ENCODE results near the gene FOXJ3. TPM values are rescaled to one million over a fixed set of nuclear protein-coding genes. Genes with fewer than 3 reads are reported as not detected.

FOXJ3 gene
- 10 to 100 TPM; 18.6 to 25.5 (median 22.5) TPM for total RNA-seq
- polyA plus RNA-seq: 10 to 100 TPM in 1 of 2 donors, 1 to 10 TPM in 1; 6.8 to 14.4 TPM

- Histone ChIP-seq H3K4me1 (peaks cover 31 to 42% (median 41%) of the 10 kb centered on the region in 3 donors), H3K27me3 (no peaks in the 10 kb centered on the region), H3K27ac (peak within 1 kb of the TSS; percentile 81 to 96 (median 90)), H3K9me3 (no peaks in the 10 kb centered on the region), H3K4me3 (peak within 1 kb of the TSS; percentile 84 to 99 (median 96)), H3K36me3 (no peaks in the 10 kb centered on the region)
- intact Hi-C loops (cut with DNase I): loop anchor here in 1 of 3 donors (10.0 kb wide), 1 partner anchor 160 kb away; no protein-coding TSS in a partner anchor
- DNase-seq (peak; percentile 90 to 95 (median 93)), ATAC-seq (peak; percentile 88 to 94 (median 92)), FAIRE-seq (no peak)
- TF ChIP-seq CTCF (IDR thresholded peaks at IDR 0.05): no peak
- 0 to 1% methylated on average over 65 to 79 of the region's 79 CpGs for WGBS, 2 donors
These were observed at the start of gene FOXJ3 for GRCh38 chr1:42335050-42335808. Gene FOXJ3 (minus strand): TSS chr1:42335235. CDS start chr1:42311093, 24,142 bp downstream.

DNA sequence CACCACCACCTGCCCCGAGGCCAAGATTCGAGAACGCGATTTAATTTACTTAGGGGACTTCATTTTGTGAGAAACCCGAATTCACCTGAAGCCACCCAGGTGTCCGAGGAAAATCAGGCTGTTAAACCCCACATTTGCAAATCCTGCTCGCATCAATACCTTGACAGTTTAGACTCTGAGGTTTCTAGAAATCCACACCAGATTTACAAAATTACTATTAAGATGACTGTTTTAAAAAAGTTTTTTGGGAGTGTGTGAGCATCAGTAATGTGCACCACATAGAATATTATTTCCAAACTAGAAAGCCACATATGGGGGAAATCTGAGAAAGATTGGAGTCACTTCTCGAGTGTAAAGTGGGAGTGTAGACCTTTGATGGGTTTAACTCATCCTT, 46.2 kb upstream of the FOXJ3 start:
- FAIRE-seq (no peak), ATAC-seq (no peak), DNase-seq (no peak)
- Histone ChIP-seq H3K36me3 (no peaks in the 10 kb centered on the region), H3K4me1 (peaks cover 0 to 5% (median 5%) of the 10 kb centered on the region in 3 donors), H3K27me3 (no peaks in the 10 kb centered on the region), H3K9me3 (no peaks in the 10 kb centered on the region), H3K27ac (no peak overlapping the region), H3K4me3 (peak overlapping the region; percentile 46 to 75 (median 64))
- intact Hi-C loops (cut with DNase I): no loop called here
- TF ChIP-seq CTCF (IDR thresholded peaks at IDR 0.05): no peak
- WGBS, 2 donors: 14 to 15% methylated on average over 8 of the region's 8 CpGs

DNA sequence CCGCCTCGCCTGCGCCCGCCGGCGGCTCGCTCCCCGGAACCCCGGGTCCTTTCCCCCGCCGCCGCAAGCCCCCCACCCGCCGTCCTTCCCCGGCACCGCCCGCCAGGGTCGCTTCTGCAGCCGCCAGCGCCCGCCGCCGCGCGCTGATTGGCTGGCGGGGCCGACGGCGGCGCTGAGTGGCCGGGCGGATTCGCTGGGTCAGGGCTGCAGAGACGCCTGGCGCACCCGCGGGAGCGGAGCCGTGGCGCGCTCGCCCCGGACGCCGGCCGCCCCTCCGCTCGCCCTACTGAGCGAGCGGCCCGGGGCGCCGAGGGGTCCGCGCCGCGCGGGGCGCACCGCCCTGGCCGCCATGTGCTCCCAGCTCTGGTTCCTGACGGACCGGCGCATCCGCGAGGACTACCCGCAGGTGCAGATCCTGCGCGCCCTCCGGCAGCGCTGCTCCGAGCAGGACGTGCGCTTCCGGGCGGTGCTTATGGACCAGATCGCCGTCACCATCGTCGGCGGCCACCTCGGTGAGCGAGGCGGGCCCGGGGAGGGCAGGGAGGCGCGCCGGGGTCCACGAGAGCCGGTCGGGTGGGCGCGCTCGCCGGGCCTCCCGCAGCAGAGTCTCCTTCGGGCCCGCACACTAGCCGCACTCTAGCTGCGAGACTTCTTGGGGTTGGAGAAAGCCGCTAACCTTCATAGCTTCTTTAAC, 45.7 kb upstream of the FOXJ3 start, which contains the start of gene RIMKLA:
TSS of gene RIMKLA (plus strand) at position 207 of the 694 bp plus-strand sequence. CDS start at position 350, 143 bp downstream.
- DNase-seq: peak; percentile 61 to 88 (median 64)
- ATAC-seq: peak; percentile 95 to 98 (median 96)
- peaks cover 0 to 5% (median 5%) of the 10 kb centered on the region in 3 donors for H3K4me1 ChIP-seq
- FAIRE-seq: no peak
- intact Hi-C loops (cut with DNase I): no loop called here
- no peaks in the 10 kb centered on the region for H3K27me3 ChIP-seq
- H3K9me3 ChIP-seq: no peaks in the 10 kb centered on the region
- H3K36me3 ChIP-seq: no peaks in the 10 kb centered on the region
- WGBS, 2 donors: 0 to 1% methylated on average over 47 to 101 of the region's 101 CpGs
- TF ChIP-seq CTCF (IDR thresholded peaks at IDR 0.05): no peak
- H3K4me3 ChIP-seq: peak within 1 kb of the TSS; percentile 46 to 75 (median 64)
- H3K27ac ChIP-seq: no peak within 1 kb of the TSS

DNA sequence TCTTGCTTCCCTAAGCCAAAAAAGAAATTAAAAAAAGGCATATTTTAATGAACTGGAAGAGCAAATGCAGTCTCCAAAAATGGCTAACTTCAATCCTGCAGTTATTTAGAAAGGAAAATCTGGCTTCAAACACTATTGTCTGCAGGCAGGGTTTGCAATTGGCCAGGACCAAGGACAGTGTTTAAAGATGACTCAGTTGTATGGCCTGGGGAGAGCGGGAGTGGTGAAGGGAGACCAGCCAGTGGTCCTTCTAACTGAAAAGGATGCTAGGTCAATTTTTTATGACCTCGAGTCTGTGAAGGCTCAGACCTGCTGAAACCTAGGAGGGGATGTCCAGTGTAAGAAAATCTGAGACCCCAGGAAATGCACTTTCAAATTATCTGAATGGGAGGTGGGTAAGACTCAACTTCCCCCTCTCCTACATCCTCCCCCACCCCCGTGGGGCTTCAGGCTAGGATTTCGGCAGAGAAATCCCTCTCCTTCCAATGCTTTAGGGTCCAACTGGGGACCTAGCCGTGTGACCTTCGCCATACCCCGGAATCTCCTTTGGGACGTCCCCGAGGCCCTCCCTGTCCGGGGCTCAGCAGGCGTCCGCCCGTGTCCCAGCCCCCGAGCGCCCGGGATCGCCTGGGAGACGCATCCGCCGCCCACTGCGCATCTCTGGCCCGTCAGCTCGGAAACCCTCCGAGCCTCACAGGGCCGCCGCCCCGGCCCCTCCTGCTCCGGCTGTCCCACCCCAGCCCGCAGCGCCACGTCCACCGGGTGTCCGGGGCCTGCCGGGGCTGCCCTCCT, 45.0 kb upstream of the FOXJ3 start:
- Histone ChIP-seq H3K36me3 (no peaks in the 10 kb centered on the region), H3K9me3 (no peaks in the 10 kb centered on the region), H3K27ac (no peak overlapping the region), H3K4me1 (peaks cover 0 to 5% (median 5%) of the 10 kb centered on the region in 3 donors), H3K4me3 (peak overlapping the region; percentile 23 to 75 (median 60)), H3K27me3 (no peaks in the 10 kb centered on the region)
- intact Hi-C loops (cut with DNase I): no loop called here
- TF ChIP-seq CTCF (IDR thresholded peaks at IDR 0.05): no peak
- DNase-seq (peak in 3 of 6 donors; percentile 15 to 77 (median 18)), ATAC-seq (peak; percentile 54 to 74 (median 70)), FAIRE-seq (no peak)
- 3 to 4% methylated on average over 32 to 34 of the region's 34 CpGs for WGBS, 2 donors
